ENCODE results near the gene STARD13. TPM values are rescaled to one million over a fixed set of nuclear protein-coding genes. Genes with fewer than 3 reads are reported as not detected.
A peak's percentile ranks its signal among the peaks of the same experiment; 100 is the strongest.

Gene STARD13
- total and polyA plus RNA-seq, 8 donors, result 4.4 to 158 (median 44.0) TPM

- Histone ChIP-seq H3K36me3 (peaks cover 17 to 55% (median 42%) of the 10 kb centered on the region in 4 donors), H3K9me3 (peaks cover 0 to 4% (median 0%) of the 10 kb centered on the region in 4 donors), H3K27ac (no peak overlapping the region), H3K27me3 (no peaks in the 10 kb centered on the region), H3K4me1 (peaks cover 0 to 22% (median 3%) of the 10 kb centered on the region in 4 donors), H3K4me3 (no peak overlapping the region)
- 60 to 96% (median 80%) methylated on average over 3 of the region's 3 CpGs for WGBS, 5 donors
- DNase-seq, result no peak
- no peak for TF ChIP-seq EP300 (IDR thresholded peaks at IDR 0.05)
- TF ChIP-seq CTCF (IDR thresholded peaks at IDR 0.05), result no peak
- TF ChIP-seq POLR2A (IDR thresholded peaks at IDR 0.05), result no peak
- no peak for TF ChIP-seq POLR2AphosphoS5 (IDR thresholded peaks at IDR 0.05)
- intact Hi-C loops (cut with DNase I; ENCODE audit: low total_unique reads), result no loop called here
These were observed 151.3 kb downstream of the STARD13 start for GRCh38 chr13:33134213-33134612.

DNA sequence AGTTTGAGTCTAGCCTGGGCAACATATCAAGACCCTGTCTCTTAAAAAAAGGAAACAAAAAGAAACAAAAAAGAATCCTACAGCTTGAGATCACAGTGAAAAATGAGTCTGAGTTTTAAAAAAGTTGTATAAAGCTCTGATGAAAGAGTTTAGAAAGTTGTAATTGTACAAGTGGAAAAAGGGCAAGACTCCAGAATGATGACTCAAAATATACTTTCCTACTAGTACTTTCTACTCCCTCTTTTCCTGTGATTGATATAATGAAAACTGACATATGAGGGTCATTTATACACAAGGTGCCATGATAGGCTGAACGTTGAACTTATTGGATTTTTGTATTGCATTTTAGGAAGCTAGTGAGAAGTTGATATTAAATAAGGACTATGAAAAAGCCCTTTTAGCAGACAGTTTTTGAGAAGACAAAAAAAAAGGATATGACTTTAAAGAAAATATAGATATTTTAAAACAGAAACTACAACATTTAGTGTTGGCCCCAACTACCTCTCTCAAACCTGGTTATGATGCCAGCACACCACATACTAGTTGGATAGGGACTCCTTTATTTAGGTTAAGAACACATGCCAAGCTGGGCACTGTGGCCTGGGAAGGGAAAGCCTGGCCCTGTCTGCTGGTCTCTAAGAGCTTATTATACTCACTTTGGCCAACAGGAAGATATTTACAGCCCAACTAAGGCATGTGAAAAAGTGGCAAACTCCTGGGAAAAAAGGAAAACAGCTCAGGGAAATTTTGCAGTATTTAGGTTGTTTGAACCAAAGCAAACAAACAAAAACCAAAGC lies 152.7 kb downstream of the STARD13 start:
- peaks cover 0 to 4% (median 0%) of the 10 kb centered on the region in 4 donors for H3K9me3 ChIP-seq
- peak overlapping the region in 4 of 5 donors; percentile 12 to 39 (median 26) for H3K27ac ChIP-seq
- no peaks in the 10 kb centered on the region for H3K27me3 ChIP-seq
- intact Hi-C loops (cut with DNase I; ENCODE audit: low total_unique reads), result no loop called here
- no peak overlapping the region for H3K4me3 ChIP-seq
- WGBS, 5 donors, result 63 to 92% (median 71%) methylated on average over 1 of the region's 1 CpG
- TF ChIP-seq POLR2AphosphoS5 (IDR thresholded peaks at IDR 0.05), result no peak
- TF ChIP-seq POLR2A (IDR thresholded peaks at IDR 0.05), result no peak
- no peak for TF ChIP-seq CTCF (IDR thresholded peaks at IDR 0.05)
- TF ChIP-seq EP300 (IDR thresholded peaks at IDR 0.05), result no peak
- DNase-seq, result no peak
- H3K36me3 ChIP-seq, result peaks cover 23 to 53% (median 43%) of the 10 kb centered on the region in 4 donors
- peaks cover 0 to 19% (median 4%) of the 10 kb centered on the region in 4 donors for H3K4me1 ChIP-seq

DNA sequence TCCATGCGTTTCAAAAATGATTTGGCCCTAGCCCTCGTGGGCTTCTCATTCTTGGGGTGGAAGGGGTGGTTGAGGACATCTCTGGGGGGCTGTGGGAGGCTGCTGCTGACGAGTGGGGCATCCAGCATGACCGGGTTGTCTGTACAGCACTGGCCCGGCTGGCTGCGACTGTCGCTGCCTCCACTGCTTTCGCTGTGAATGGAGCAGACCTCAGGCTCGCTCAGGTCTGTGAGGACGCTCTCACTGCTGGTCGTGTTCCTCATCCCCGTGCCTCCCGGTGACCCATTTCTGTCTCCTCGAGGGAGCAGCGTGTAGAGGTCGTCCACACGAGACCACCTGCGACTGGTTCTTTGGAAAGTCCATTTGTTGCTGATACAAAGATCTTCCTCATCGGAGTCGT lies 155.7 kb downstream of the STARD13 start:
- Histone ChIP-seq H3K9me3 (no peaks in the 10 kb centered on the region), H3K36me3 (peaks cover 20 to 40% (median 28%) of the 10 kb centered on the region in 4 donors), H3K27ac (no peak overlapping the region), H3K4me1 (peaks cover 10 to 48% (median 29%) of the 10 kb centered on the region in 4 donors), H3K4me3 (no peak overlapping the region), H3K27me3 (no peaks in the 10 kb centered on the region)
- 93 to 96% (median 95%) methylated on average over 17 to 20 of the region's 20 CpGs for WGBS, 5 donors
- no peak for TF ChIP-seq POLR2A (IDR thresholded peaks at IDR 0.05)
- no peak for TF ChIP-seq CTCF (IDR thresholded peaks at IDR 0.05)
- TF ChIP-seq EP300 (IDR thresholded peaks at IDR 0.05), result no peak
- TF ChIP-seq POLR2AphosphoS5 (IDR thresholded peaks at IDR 0.05), result no peak
- no peak for DNase-seq
- intact Hi-C loops (cut with DNase I; ENCODE audit: low total_unique reads), result no loop called here

DNA sequence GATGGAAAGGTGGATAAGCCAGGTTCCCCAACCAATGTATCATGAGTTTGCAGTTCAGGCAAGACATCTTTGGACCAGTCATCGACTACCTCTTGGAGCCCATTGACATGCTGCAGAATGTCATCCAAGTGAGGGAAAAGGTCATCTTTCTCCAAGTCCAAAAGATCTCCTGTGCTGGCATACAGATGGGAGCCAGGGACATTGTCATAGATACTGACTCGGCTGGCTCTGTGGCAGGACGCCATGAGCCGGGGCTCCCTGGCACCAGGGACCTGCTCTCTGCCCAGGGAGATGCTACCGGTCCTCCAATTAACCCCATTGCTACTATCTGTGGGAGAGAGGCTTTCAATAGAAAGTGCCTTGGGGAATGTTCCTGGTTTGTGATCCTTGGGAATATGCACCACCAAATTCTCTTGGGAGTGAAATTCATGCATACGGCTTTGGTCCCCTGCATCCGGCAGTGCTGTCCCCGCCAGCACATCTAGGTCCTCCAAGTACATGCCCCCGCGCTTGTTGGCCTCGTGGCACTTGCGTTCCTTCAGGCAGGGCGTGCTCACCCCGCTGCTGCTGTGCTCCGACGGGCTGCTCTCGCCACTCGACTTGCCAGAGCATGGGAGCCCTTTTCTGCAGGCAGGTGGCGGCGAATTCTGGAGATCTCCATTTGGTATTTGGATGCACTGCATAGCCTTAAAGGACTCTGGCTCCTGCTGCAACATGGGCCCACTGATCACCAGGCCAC lies 156.3 kb downstream of the STARD13 start:
- Histone ChIP-seq H3K4me1 (peaks cover 10 to 54% (median 34%) of the 10 kb centered on the region in 4 donors), H3K27ac (no peak overlapping the region), H3K9me3 (no peaks in the 10 kb centered on the region), H3K27me3 (no peaks in the 10 kb centered on the region), H3K4me3 (no peak overlapping the region), H3K36me3 (peaks cover 21 to 40% (median 26%) of the 10 kb centered on the region in 4 donors)
- intact Hi-C loops (cut with DNase I; ENCODE audit: low total_unique reads), result no loop called here
- no peak for DNase-seq
- no peak for TF ChIP-seq EP300 (IDR thresholded peaks at IDR 0.05)
- TF ChIP-seq POLR2A (IDR thresholded peaks at IDR 0.05), result no peak
- 91 to 98% (median 93%) methylated on average over 18 to 20 of the region's 20 CpGs for WGBS, 5 donors

Data from stomach (tissue), 9 donors.